Sigmoid colon (tissue), 7 donors: ENCODE results near the gene TAF5L. TPM values are rescaled to one million over a fixed set of nuclear protein-coding genes. Genes with fewer than 3 reads are reported as not detected.
"Not testable (repeated sequence)": the region's sequence is repeated elsewhere in the genome, so short reads cannot be mapped to it uniquely, and the experiment has no call there.

Experiments used
- DNase-seq: peaks from one replicate; pipeline ENCODE4 v3.0.0-alpha.2; 2019
- H3K27ac ChIP-seq, 4 donors: fragments of 200-600 bp; sonication (generic); one replicate each; pipeline ENCODE4 v1.5.1; 2016 to 2019; ENCODE audit warnings: mild to moderate bottlenecking in 1 of 4
- H3K27me3 ChIP-seq, 3 donors: fragments of 200-600 bp; sonication (generic); one replicate each; pipeline ENCODE4 v1.5.1; 2019; ENCODE audit warnings: mild to moderate bottlenecking in 1 of 3
- H3K36me3 ChIP-seq, 4 donors: fragments of 200-600 bp; sonication (generic); one replicate each; pipeline ENCODE4 v1.5.1; 2016 to 2019
- H3K4me1 ChIP-seq, 4 donors: fragments of 200-600 bp; sonication (generic); one replicate each; pipeline ENCODE4 v1.5.1; 2017 to 2019
- H3K4me3 ChIP-seq, 4 donors: fragments of 200-600 bp; sonication (generic); one replicate each; pipeline ENCODE4 v1.5.1; 2017 to 2019; ENCODE audit warnings: mild to moderate bottlenecking in 2 of 4, moderate library complexity in 1 of 4
- H3K9me3 ChIP-seq, 4 donors: fragments of 200-600 bp in 3 of 4; sonication (generic) in 3 of 4; one replicate each; pipeline versions ENCODE4 v1.5.1 to v1.6.1; 2013 to 2019
- CTCF ChIP-seq, 4 experiments: fragments of 450-650 bp in 3 of 4; fragments of 200-600 bp in 1 of 4; IDR thresholded peaks; one replicate each; pipeline ENCODE4 v1.5.1; 2016 to 2019; ENCODE audit warnings: antibody characterized with exemption in 4 of 4, mild to moderate bottlenecking in 3 of 4, moderate library complexity in 2 of 4
- EP300 ChIP-seq, 4 donors: sonication (generic); formaldehyde crosslinking; IDR thresholded peaks; one replicate each; pipeline ENCODE4 v1.6.1; 2017; ENCODE audit warnings: antibody characterized with exemption in 4 of 4
- POLR2A ChIP-seq, 2 donors: fragments of 450-650 bp; IDR thresholded peaks; one replicate each; pipeline ENCODE4 v1.6.1; 2016; ENCODE audit warnings: antibody characterized with exemption in 2 of 2, mild to moderate bottlenecking in 2 of 2, moderate library complexity in 2 of 2
- POLR2AphosphoS5 ChIP-seq, 4 donors: sonication (generic); formaldehyde crosslinking; IDR thresholded peaks; one replicate each; pipeline ENCODE4 v1.6.1; 2017; ENCODE audit warnings: antibody characterized with exemption in 4 of 4
- WGBS, 2 donors: extraction: QIAGEN DNeasy Blood & Tissue Kit; methylation state at CpG; one replicate each; pipeline ENCODE4 v1.1.7; 2013; 5-methylcytosine and 5-hydroxymethylcytosine counted together
- intact Hi-C: fragments of 100-400 bp; cut with DNase I; formaldehyde crosslinking; loops from one replicate; pipeline ENCODE4 v1.15.1; 2023
- polyA plus RNA-seq, 3 donors: library from polyadenylated mRNA; stranded (reverse); fragments of 200-250 nt; gene quantifications; one replicate each; pipeline ENCODE4 v1.2.3, GENCODE V29; 2013
- total RNA-seq, 4 donors: library from RNA; depleted of rRNA; stranded (reverse); fragments of >200 nt; gene quantifications; one replicate each; pipeline ENCODE4 v1.1.0, GENCODE V29; 2016
- donor health status: healthy with polysubstance abuse.
- donor health status: Bipolar disorder and iron deficiency.
- donor health status: healthy.

The TAF5L gene
- total and polyA plus RNA-seq, 7 donors = 10.6 to 18.0 (median 13.0) TPM

- H3K27ac ChIP-seq = peak overlapping the region in 3 of 4 donors; percentile 83 to 89 (median 85)
- H3K4me3 ChIP-seq = no peak overlapping the region
- H3K4me1 ChIP-seq = peaks cover 0 to 43% (median 33%) of the 10 kb centered on the region in 4 donors
- TF ChIP-seq POLR2AphosphoS5 (IDR thresholded peaks at IDR 0.05) = no peak
- peaks cover 8 to 52% (median 11%) of the 10 kb centered on the region in 4 donors for H3K36me3 ChIP-seq
- whole genome bisulfite sequencing, 2 donors = 90 to 92% methylated on average over 3 of the region's 3 CpGs
- no peaks in the 10 kb centered on the region for H3K9me3 ChIP-seq
- intact Hi-C loops = no loop called here
- DNase-seq = no peak
- H3K27me3 ChIP-seq = no peaks in the 10 kb centered on the region
These were observed 26.5 kb downstream of the TAF5L start for GRCh38 chr1:229599218-229599954.

- no peak overlapping the region for H3K4me3 ChIP-seq
- intact Hi-C loops = loop anchor here (2.0 kb wide), 1 partner anchor 39 kb away; the partner anchor contains the start of gene ABCB10
- TF ChIP-seq EP300 (IDR thresholded peaks at IDR 0.05) (no peak), CTCF (IDR thresholded peaks at IDR 0.05) (no peak), POLR2A (IDR thresholded peaks at IDR 0.05) (no peak), POLR2AphosphoS5 (IDR thresholded peaks at IDR 0.05) (no peak)
These were observed 28.0 kb downstream of the TAF5L start for GRCh38 chr1:229597877-229598276.

GRCh38 chr1:229596925-229597699, 28.8 kb downstream of the TAF5L start:
- peak in 2 of 4 experiments; percentile 9 to 14 for TF ChIP-seq CTCF (IDR thresholded peaks at IDR 0.05)
- no peak for TF ChIP-seq POLR2A (IDR thresholded peaks at IDR 0.05)
- peak; percentile 57 to 87 (median 82) for TF ChIP-seq POLR2AphosphoS5 (IDR thresholded peaks at IDR 0.05)
- peak in 3 of 4 donors; percentile 31 to 51 (median 44) for TF ChIP-seq EP300 (IDR thresholded peaks at IDR 0.05)
- H3K4me3 ChIP-seq = no peak overlapping the region
- no peaks in the 10 kb centered on the region for H3K27me3 ChIP-seq
- 70 to 79% methylated on average over 7 of the region's 7 CpGs for WGBS, 2 donors
- peak; percentile 86 for DNase-seq
- peak overlapping the region; percentile 77 to 89 (median 84) for H3K27ac ChIP-seq
- intact Hi-C loops = loop anchor here (2.0 kb wide), 1 partner anchor 38 kb away; the partner anchor contains the start of gene ABCB10
- H3K4me1 ChIP-seq = peaks cover 0 to 43% (median 33%) of the 10 kb centered on the region in 4 donors
- no peaks in the 10 kb centered on the region for H3K9me3 ChIP-seq
- peaks cover 11 to 55% (median 21%) of the 10 kb centered on the region in 4 donors for H3K36me3 ChIP-seq

More at GRCh38 chr1:229597877-229598276, 28.0 kb downstream of the TAF5L start:
- Histone ChIP-seq H3K9me3 (no peaks in the 10 kb centered on the region), H3K27me3 (no peaks in the 10 kb centered on the region), H3K36me3 (peaks cover 11 to 55% (median 22%) of the 10 kb centered on the region in 4 donors), H3K4me1 (peaks cover 0 to 43% (median 33%) of the 10 kb centered on the region in 4 donors), H3K27ac (peak overlapping the region; percentile 77 to 89 (median 84))
- no peak for DNase-seq
- WGBS, 2 donors = 79 to 80% methylated on average over 3 of the region's 3 CpGs

GRCh38 chr1:229595876-229596275, 30.0 kb downstream of the TAF5L start:
- peaks cover 11 to 51% (median 18%) of the 10 kb centered on the region in 4 donors for H3K36me3 ChIP-seq
- 94 to 96% methylated on average over 7 of the region's 7 CpGs for WGBS, 2 donors
- not testable (repeated sequence) for H3K4me3 ChIP-seq, H3K27me3 ChIP-seq, H3K9me3 ChIP-seq, DNase-seq
- H3K4me1 ChIP-seq = peaks cover 0 to 43% (median 33%) of the 10 kb centered on the region in 4 donors
- H3K27ac ChIP-seq = peak overlapping the region; percentile 77 to 89 (median 84)
- intact Hi-C loops = loop anchor here (2.0 kb wide), 1 partner anchor 37 kb away; the partner anchor contains the start of gene ABCB10

- no peak for DNase-seq
- no peak overlapping the region for H3K27ac ChIP-seq
- intact Hi-C loops = no loop called here
- H3K36me3 ChIP-seq = peaks cover 11 to 42% (median 16%) of the 10 kb centered on the region in 4 donors
- TF ChIP-seq EP300 (IDR thresholded peaks at IDR 0.05) (no peak), POLR2AphosphoS5 (IDR thresholded peaks at IDR 0.05) (no peak), CTCF (IDR thresholded peaks at IDR 0.05) (no peak), POLR2A (IDR thresholded peaks at IDR 0.05) (no peak)
- H3K9me3 ChIP-seq = no peaks in the 10 kb centered on the region
- peaks cover 0 to 35% (median 28%) of the 10 kb centered on the region in 4 donors for H3K4me1 ChIP-seq
- WGBS, 2 donors = 95 to 97% methylated on average over 34 of the region's 34 CpGs
- no peaks in the 10 kb centered on the region for H3K27me3 ChIP-seq
- no peak overlapping the region for H3K4me3 ChIP-seq
These were observed 31.5 kb downstream of the TAF5L start for GRCh38 chr1:229594227-229595008.
